Fibroblast of skin of abdomen (primary cell): ENCODE measurements around the gene ANKRD24.
A peak's percentile ranks its signal among the peaks of the same experiment; 100 is the strongest.
"Not testable (repeated sequence)": the region's sequence is repeated elsewhere in the genome, so short reads cannot be mapped to it uniquely, and the experiment has no call there.

Source experiments
- DNase-seq: peaks from one replicate; pipeline ENCODE4 v3.0.0-alpha.2; 2013

The ANKRD24 gene

DNA sequence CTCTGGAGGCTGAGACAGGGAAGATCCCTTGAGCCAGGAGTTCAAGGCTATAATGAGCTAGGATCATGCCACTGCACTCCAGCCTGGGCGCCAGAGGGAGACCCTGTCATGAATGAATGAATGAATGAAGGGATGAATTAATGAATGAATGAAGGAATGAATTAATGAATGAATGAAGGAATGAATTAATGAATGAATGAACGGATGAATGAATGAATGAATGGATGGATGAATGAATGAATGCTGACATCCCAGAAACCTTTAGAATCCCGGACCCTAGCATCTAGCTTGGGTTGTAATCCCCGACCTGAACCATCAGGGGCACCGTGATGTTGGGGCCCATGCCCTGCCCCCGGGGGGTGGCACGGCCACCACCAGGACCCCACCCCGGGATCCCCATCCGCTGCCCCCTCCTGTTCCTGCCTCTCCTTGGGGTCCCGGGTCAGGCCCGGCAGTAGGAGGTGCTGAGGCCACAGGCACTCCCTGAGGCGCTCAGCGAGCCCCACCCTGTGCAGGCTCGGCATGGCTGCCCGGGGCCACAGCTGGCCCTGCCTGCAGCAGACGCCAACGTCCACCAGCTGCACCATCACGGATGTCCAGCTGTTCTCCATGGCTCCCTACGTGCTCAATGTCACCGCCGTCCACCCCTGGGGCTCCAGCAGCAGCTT, 50.3 kb downstream of the ANKRD24 start:
- DNase-seq = no peak

DNA sequence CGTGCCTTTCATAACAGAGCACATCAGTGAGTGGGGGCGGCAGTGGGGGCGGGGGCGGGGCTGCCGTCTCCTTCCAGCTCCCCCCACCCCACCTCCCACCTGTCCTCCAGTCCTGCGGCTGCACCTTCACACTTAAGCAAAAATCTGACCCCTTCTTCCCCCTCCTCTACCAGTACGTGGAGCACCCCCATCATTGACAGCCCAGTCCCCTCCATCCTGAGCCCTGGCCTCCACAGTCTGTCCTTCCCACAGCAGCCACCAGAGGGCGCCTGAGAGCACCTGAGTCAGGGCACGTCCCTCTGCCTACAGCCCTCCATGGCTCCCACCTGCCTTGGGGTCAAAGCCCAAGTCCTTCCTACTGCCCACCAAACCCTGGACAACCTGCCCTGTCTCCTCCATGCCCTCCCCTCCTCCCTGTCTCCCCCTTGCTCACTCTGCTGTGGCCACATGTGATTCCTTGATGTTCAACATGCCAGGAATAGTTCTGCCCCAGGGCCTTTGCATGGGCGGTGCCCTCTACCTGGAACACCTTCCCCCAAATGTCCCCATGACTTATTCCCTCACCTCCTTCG, 50.9 kb downstream of the ANKRD24 start:
- DNase-seq = no peak

DNA sequence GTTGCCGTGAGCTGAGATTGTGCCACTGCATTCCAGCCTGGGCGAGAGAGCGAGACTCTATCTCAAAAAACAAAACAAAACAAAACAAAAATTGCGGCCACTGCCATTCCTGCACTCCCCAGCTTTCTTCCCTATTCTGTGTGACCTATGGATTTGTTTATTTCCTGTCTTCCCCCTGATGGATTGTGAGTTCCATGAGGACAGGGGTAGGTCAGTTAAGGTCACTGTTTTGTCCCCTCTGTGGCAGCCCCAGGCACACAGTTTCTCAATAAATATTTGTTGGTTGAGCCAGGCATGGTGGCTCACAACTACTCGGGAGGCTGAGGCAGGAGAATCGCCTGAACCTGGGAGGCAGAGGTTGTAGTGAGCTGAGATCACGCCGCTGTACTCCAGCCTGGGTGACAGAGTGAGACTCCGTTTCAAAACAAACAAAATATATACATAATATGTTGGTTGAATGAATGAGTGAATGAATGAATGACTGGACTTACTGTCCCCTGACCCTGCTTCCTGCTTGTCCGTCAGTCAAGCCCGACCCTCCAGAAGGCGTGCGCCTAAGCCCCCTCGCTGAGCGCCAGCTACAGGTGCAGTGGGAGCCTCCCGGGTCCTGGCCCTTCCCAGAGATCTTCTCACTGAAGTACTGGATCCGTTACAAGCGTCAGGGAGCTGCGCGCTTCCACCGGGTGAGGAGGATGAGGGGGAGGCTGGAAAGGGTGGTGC, 51.8 kb downstream of the ANKRD24 start:
- DNase-seq = no peak

DNA sequence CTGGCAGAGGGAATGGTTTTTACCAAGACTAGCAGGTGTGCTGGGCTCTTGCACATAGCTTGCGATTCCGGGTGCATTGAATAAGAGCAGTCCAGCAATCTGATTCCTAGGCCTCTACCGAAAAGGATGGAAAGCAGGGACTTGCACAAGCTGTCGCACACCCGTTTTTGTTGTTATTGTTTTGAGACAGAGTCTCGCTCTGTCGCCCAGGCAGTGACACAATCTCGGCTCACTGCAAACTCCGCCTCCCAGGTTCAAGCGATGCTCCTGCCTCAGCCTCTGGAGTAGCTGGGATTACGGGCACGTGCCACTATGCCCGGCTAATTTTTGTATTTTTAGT, 52.3 kb downstream of the ANKRD24 start:
- DNase-seq = no peak

DNA sequence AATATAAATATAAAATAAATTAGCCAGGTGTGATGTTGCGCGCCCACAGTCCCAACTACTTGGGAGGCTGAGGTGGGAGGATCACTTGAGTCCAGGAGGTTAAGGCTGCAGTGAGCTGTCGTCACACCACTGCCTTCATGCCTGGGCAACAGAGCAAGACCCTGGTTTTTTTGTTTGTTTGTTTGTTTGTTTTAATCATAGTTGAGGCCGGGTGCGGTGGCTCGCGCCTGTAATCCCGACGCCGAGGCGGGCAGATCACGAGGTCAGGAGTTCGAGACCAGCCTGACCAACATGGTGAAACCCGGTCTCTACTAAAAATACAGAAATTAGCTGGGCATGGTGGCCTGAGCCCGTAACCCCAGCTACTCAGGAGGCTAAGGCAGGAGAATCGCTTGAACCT, 55.0 kb downstream of the ANKRD24 start:
- DNase-seq = not testable (repeated sequence)

DNA sequence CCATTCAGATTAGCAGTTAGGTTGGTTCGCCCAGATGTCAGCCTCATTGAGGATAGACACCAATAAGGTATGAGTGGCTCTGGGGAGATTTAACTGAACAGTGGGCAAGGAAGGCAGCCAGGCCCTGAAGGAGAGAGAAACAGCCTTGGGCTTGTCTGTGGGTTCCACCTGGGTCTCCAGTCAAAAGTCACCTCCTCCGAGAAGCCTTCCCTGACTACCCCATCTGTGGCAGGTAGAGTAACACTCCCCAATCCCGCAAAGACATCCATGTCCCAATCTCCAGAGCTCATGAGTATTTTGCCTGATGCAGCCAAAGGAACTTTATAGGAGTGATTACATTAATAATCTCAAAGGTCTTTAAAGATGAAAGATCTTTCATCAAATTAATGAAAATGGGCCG, 56.3 kb downstream of the ANKRD24 start:
- no peak for DNase-seq

DNA sequence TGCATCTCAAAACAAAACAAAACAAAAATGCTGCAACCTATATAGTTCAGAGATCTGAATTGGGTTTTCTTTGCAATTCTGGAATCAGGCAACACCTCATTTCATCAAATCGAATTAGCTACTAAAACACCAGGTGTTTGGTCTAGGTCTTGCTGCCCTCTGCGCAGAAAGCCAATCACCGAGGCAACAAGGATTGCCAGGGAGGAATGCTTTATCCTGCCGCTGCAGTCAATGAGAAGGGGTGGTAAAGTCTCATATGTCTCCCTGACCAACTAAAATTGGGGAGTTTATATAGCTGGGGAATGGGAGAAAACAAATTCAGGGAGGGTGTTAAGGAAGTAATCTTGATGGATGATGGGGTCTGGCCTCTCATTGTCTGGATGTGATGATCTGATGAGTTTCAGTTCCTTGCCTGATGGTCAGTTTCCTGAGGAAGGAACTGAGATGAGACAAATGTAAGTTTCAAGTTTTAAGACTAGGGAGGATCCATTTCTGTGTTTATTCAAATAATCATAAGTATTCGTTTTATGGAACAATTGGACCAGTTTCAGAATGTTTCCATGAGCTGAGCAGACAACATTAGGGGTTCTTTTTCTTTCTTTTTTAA, 59.4 kb downstream of the ANKRD24 start:
- no peak for DNase-seq

DNA sequence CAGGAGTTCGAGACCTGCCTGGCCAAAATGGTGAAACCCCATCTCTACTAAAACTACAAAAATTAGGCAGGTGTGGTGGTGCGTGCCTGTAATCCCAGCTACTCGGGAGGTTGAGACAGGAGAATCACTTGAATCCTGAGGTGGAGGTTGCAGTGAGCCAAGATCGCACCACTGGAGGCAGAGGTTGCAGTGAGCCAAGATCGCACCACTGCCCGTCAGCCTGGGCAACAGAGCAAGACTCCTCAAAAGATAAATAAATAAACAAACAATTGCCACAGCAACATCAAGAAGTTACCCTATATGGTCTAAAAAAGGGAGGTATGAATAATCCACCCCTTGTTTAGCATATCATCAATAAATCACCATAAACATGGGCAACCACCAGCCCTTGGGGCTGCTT, 63.4 kb downstream of the ANKRD24 start:
- not testable (repeated sequence) for DNase-seq

DNA sequence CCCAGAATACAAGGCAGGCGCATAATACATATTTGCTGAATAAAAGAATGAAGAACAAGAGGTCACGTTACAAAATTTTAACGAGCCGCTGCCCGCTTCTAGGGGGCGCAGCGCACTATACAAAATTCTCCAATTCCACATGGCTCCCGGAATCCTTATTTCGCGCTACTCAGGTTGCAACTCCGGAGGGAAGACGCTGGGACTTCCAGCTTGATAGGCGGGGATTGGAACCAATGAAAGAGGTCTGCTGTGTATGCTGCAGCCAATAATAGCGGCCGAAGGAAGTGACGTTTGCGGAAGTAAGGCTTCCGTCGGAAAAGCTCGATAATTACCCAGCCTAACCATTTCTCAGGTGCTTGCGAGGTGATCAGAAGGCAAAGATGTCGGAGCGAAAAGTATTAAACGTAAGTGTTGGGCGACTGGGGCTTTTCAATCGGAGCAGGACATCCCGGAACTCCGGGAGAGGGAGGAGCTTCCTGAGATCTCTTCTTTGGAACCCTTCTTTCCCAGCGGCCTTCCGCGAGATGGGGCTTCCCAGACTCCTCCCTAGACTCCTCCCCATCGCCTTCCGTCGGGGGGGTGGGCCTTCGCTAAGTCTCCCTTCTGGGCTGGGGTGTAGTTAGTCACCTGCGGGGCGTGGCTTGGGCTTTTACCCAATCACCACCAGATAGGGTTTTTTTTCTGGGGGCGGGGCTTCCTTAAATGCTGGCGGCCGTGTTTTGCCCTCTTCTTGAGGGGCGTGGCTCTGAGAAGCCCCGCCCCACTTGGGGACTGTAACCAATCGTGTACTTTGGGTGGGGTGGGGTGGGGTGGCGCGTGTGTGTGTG, 64.5 kb downstream of the ANKRD24 start, which contains the start of gene YJU2:
TSS of gene YJU2 (plus strand) at position 314 of the 827 bp plus-strand sequence. CDS start at position 381, 67 bp downstream.
- DNase-seq = peak; percentile 99

DNA sequence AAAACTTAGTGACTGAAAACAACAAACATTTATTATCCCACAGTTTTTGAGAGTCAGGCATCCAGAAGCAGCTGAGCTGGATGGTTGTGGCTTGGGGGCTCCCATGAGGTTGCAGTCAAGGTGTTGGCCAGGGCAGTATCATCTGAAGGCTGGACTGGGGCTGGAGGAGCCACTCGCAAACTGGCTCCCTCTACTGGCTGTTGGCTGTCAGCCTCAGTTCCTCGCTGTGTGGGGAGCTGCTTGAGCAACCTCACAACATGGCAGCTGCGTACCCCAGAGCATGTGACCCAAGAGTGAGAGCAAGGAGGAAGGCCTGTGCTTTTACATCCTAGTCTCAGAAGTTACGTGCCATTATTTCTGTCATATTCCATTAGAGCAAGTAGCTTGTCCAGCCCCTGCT, 74.1 kb downstream of the ANKRD24 start:
- DNase-seq = no peak

DNA sequence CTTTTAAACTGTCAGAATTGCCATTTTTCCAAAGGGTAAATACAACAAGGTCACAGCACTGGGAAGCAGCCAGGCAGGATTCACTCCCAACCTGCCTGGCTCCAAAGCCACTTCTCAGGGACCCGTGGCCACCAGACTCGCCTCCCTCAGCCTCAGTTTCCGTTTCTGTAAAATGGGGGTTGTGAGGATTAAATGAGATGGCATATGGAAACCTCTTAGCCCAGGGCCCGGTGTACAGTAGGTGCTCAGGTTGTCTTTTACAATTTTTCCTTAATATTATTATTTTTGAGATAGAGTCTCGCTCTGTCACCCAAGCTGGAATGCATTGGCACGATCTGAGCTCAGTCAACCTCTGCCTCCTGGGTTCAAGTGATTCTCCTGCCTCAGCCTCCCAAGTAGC, 74.5 kb downstream of the ANKRD24 start:
- DNase-seq = no peak

DNA sequence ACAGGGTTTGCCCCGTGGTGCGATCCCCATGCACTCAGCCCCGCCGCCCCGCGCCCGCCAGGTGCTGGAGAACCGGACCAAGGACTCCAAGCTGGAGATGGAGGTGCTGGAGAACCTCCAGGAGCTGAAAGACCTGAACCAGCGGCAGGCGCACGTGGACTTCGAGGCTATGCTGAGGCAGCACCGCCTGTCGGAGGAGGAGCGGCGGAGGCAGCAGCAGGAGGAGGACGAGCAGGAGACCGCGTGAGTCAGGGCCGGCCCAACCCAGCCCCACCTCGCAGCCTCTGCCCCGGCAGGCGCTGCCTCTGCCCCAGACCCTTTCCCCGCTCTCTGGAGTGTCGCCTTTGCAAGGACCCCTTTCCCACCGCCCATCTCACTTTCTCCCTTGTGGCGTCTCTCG, 75.7 kb downstream of the ANKRD24 start:
- DNase-seq = no peak

DNA sequence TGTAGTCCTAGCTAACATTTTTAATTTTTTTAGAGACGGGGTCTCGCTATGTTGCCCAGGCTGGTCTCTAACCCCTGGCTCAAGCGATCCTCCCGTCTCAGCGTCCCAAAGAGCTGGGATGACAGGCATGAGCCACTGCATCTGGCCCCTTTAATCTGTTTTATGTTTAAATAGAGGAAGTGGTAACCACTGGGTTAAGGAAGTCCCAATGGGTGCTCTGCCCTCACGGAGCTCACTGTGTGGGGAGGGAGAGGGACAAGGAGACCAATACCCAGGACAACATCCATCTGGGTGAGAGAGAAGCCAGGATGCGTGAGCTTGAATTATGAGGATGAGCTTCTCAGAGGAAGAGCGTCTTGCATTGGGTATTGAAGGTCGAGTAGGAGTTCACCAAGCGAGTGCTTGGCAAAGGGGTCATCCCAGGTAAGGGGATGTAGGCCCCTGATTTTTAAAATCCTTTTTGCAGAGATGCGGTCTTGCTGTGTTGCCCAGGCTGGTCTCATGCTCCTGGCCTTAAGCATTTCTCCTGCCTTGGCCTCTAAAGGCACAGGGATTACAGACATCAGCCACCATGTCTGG, 78.2 kb downstream of the ANKRD24 start:
- DNase-seq = no peak

DNA sequence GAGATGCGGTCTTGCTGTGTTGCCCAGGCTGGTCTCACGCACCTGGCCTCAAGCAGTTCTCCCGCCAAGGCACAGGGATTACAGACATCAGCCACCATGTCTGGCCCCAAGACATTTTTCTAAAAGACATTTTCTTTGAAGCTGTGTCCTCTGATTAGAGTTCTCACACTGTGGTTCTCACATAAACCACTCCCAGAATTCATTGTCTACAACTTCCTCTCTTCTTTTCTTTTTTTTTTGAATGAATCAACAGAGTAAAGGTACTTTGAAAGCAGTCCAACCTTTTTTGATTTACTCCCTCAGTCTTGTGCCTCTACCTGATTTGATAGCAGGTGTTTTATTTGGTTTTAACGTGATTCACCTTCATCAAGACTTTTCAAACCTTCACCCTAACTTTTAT, 82.3 kb downstream of the ANKRD24 start:
- no peak for DNase-seq

DNA sequence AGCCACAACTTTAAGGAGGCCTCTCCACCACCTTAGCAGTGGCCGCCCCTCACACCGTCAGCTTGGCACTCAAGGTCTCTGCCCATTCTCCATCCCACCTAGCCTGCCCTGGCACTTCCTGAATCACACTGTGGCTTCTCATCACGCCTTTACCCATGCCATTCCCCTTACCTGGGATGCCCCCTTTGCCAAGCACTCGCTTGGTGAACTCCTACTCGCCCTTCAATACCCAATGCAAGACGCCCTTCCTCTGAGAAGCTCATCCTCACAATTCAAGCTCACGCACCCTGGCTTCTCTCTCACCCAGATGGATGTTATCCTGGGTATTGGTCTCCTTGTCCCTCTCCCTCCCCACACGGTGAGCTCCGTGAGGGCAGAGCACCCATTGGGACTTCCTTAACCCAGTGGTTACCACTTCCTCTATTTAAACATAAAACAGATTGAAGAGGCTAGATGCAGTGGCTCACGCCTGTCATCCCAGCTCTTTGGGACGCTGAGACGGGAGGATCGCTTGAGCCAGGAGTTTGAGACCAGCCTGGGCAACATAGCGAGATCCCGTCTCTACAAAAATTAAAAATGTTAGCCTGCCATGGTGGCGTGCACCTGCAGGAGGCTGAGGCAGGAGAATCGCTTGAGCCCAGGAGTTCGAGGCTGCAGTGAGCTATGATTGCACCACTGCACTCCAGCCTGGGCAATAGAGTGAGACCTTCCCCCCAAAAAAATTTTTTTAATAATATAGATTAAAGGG, 83.9 kb downstream of the ANKRD24 start:
- DNase-seq = no peak

DNA sequence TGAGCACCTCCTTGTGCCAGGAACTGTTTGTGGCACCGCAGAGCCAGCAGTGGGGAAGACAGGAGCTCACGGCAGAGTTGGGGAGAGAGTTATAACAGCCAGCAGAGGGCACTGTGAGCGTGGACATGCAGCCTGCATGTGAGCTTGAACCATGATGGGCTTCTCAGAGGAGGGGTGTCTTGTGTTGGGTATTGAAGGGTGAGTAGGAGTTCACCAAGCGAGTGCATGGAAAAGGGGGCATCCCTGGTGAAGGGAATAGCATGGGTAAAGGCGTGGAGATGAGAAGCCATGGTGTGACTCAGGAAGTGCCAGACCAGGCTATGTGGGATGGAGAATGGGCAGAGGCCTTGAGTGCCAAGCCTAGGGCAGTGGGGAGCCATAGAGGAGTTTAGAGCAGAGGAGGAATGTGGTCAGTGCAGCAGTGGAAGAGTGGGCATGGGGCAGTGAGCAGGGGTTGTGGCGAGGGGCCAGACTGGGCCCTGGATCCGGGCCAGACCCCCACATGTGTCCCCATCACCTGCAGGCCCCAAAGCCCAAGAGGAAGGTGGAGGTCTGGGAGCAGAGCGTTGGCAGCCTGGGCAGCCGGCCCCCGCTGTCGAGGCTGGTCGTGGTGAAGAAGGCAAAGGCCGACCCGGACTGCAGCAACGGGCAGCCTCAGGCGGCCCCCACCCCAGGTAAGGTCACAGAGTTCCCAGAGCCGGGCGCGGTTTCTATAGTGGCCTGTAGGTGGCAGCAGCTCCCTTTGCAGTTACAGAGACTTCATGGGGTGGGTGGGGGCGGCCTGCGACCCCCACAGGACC, 84.8 kb downstream of the ANKRD24 start:
- DNase-seq = peak; percentile 14

DNA sequence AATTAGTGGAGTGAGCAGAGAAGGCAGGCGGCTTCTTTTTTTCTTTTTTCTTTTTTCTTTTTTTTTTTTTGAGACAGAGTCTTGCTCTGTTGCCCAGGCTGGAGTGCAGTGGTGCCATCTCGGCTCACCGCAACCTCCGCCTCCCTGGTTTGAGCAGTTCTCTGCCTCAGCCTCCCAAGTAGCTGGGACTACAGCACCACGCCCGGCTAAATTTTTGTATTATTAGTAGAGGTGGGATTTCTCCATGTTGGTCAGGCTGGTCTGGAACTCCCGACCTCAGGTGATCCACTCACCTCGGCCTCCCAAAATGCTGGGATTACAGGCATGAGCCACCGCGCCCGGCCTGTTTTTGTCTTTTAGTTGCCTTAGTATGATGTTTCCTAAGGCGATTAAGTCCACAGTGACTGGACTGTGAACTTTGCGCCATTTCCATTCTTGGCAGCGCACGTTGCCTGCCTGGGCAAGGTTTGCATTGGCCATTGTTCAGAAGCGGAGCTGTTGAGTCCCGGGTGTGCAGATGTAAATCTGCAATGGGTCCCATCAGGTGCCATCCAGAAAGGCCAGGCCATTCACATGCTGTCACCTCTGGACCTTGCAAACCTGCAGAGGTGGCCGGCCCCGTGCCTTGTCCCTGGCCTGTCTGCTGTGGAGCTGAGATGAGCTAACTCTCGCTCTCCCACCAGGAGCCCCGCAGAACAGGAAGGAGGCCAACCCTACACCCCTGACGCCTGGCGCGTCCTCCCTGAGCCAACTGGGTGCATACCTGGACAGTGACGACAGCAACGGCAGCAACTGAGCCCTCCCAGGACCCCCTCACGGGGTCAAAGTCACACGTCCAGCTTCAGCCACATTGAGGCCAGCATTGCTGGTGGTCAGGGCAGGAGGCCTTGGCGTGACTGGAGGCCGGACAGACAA, 85.7 kb downstream of the ANKRD24 start:
- no peak for DNase-seq

DNA sequence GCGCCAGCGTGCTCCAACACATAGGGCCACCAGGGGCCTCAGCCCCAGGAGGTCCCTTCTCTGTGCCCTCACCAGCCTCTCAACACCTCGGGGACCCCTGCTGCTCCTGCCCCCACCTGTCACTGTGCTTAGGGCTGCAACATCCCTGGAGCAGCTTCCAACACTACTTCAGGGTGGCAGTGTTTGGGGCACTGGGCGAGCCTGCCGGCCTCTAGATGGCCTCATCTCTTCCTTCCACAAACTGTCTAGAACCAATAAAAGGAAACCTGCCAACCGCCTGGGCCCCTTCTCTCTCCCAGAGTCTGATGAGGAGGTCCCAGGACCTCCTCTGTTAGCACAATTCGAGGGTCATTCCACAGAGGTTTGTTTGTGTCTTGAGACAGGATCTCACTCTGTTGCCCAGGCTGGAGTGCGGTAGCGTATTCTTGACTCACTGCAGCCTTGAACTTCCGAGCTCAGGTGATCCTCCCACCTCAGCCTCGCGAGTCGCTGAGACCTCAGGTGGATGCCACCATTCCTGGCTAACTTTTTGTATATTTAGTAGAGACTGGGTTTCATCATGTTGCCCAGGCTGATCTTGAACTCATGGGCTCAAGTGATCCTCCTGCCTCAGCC, 86.4 kb downstream of the ANKRD24 start:
- DNase-seq = no peak

DNA sequence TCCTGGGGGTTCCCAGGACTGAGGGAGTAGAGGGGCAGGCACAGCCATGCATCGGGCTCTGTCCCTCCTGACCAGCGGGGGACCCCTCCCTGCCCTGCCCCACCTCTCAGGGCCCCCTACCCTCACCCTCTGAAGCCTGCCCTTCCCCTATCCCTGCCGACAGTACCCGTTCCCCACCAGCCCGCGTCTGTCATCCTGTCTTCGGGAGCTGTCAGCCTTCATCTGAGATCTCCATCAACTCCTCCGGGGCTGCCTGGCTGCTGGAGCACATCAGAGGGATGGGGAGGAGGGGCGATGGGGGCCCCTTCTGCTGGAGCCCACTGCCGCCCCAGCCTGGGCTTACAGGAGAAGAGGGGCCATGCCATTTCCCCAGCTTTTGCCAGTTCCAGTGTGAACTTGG, 90.4 kb downstream of the ANKRD24 start:
- no peak for DNase-seq
